Liver (tissue), 9 donors: ENCODE data around the gene TFF3. TPM values are rescaled to one million over a fixed set of nuclear protein-coding genes. Genes with fewer than 3 reads are reported as not detected.

ENCODE experiments used
- DNase-seq: peaks from one replicate; pipeline ENCODE4 v3.0.0-alpha.2; 2017; ENCODE audit warnings: low spot score
- H3K27ac ChIP-seq, 2 donors: one replicate each; pipeline ENCODE4 v1.7.0; 2013; ENCODE audit warnings: inconsistent platforms in 2 of 2, low read length in 2 of 2, control low read depth in 1 of 2, low read depth in 1 of 2, mild to moderate bottlenecking in 1 of 2
- H3K27me3 ChIP-seq, 4 donors: one replicate each; pipeline versions ENCODE4 v1.6.1 to v1.7.0; 2013; ENCODE audit warnings: low read length in 3 of 4, inconsistent platforms in 1 of 4, mild to moderate bottlenecking in 1 of 4, moderate library complexity in 1 of 4; ENCODE audit not compliant: control insufficient read depth in 4 of 4, insufficient read depth in 4 of 4
- H3K36me3 ChIP-seq, 4 donors: one replicate each; pipeline versions ENCODE4 v1.6.1 to v1.7.0; 2013; ENCODE audit warnings: low read length in 3 of 4, mild to moderate bottlenecking in 3 of 4, low read depth in 1 of 4, moderate library complexity in 1 of 4; ENCODE audit not compliant: control insufficient read depth in 4 of 4, insufficient read depth in 3 of 4
- H3K4me1 ChIP-seq, 4 donors: one replicate each; pipeline versions ENCODE4 v1.6.1 to v1.7.0; 2013; ENCODE audit warnings: low read length in 3 of 4, mild to moderate bottlenecking in 3 of 4, moderate library complexity in 1 of 4; ENCODE audit not compliant: control insufficient read depth in 4 of 4, insufficient read depth in 4 of 4
- H3K4me3 ChIP-seq, 3 donors: one replicate each; pipeline versions ENCODE4 v1.6.1 to v1.7.0; 2013; ENCODE audit warnings: low read length in 3 of 3, control low read depth in 1 of 3, low read depth in 1 of 3, mild to moderate bottlenecking in 1 of 3
- H3K9ac ChIP-seq, 2 donors: one replicate each; pipeline ENCODE4 v1.7.0; 2013; ENCODE audit warnings: low read length in 2 of 2, mild to moderate bottlenecking in 2 of 2, moderate library complexity in 2 of 2, control low read depth in 1 of 2, low read depth in 1 of 2
- H3K9me3 ChIP-seq, 4 donors: one replicate each; pipeline versions ENCODE4 v1.6.1 to v1.7.0; 2013; ENCODE audit warnings: low read length in 3 of 4; ENCODE audit not compliant: control insufficient read depth in 4 of 4
- CTCF ChIP-seq: fragments of 150-350 bp; IDR thresholded peaks from 2 replicates; pipeline ENCODE4 v1.5.1; 2017; ENCODE audit warnings: improper control_type of control experiment, low read depth, low read length; ENCODE audit not compliant: missing input control
- EGR1 ChIP-seq, 2 donors: IDR thresholded peaks; 2 replicates each; pipeline ENCODE4 v1.6.1; 2016 to 2018; ENCODE audit warnings: antibody characterized with exemption in 2 of 2, low read depth in 2 of 2
- FOXA1 ChIP-seq: IDR thresholded peaks from 2 replicates; pipeline ENCODE4 v1.6.1; 2016; ENCODE audit warnings: antibody characterized with exemption
- FOXA2 ChIP-seq: IDR thresholded peaks from 2 replicates; pipeline ENCODE4 v1.6.1; 2016; ENCODE audit warnings: antibody characterized with exemption
- GABPA ChIP-seq, 2 donors: IDR thresholded peaks in 1 of 2; conservative IDR thresholded peaks in 1 of 2; 2 replicates each; pipeline ENCODE4 v1.6.1; 2016; ENCODE audit warnings: antibody characterized with exemption in 2 of 2, mild to moderate bottlenecking in 1 of 2, moderate library complexity in 1 of 2
- HNF4A ChIP-seq, 2 donors: conservative IDR thresholded peaks; 2 replicates each; pipeline ENCODE4 v1.6.1; 2016; ENCODE audit warnings: antibody characterized with exemption in 2 of 2, mild to moderate bottlenecking in 2 of 2
- HNF4G ChIP-seq: IDR thresholded peaks from 2 replicates; pipeline ENCODE4 v1.6.1; 2016; ENCODE audit warnings: antibody characterized with exemption
- JUND ChIP-seq, 2 donors: IDR thresholded peaks; 2 replicates each; pipeline ENCODE4 v1.6.1; 2016; ENCODE audit warnings: antibody characterized with exemption in 2 of 2
- MAX ChIP-seq: IDR thresholded peaks from 2 replicates; pipeline ENCODE4 v1.6.1; 2016; ENCODE audit warnings: antibody characterized with exemption
- RAD21 ChIP-seq, 2 donors: IDR thresholded peaks; 2 replicates each; pipeline ENCODE4 v1.6.1; 2016; ENCODE audit warnings: antibody characterized with exemption in 2 of 2, mild to moderate bottlenecking in 2 of 2
- RXRA ChIP-seq, 2 donors: IDR thresholded peaks; 2 replicates each; pipeline ENCODE4 v1.6.1; 2017 to 2018; ENCODE audit warnings: antibody characterized with exemption in 2 of 2, mild to moderate bottlenecking in 1 of 2
- SP1 ChIP-seq: IDR thresholded peaks from 2 replicates; pipeline ENCODE4 v1.6.1; 2018; ENCODE audit warnings: antibody characterized with exemption, mild to moderate bottlenecking
- YY1 ChIP-seq: IDR thresholded peaks from 2 replicates; pipeline ENCODE4 v1.6.1; 2016; ENCODE audit warnings: antibody characterized with exemption, mild to moderate bottlenecking
- ZBTB33 ChIP-seq: IDR thresholded peaks from 2 replicates; pipeline ENCODE4 v1.6.1; 2016; ENCODE audit warnings: antibody characterized with exemption
- WGBS: extraction: QIAGEN DNeasy Blood & Tissue Kit; methylation state at CpG from one replicate; pipeline ENCODE4 v1.1.7; 2013; 5-methylcytosine and 5-hydroxymethylcytosine counted together
- polyA plus RNA-seq, 2 donors: library from polyadenylated mRNA; stranded (reverse) in 1 of 2; unstranded in 1 of 2; fragments of 200-250 nt in 1 of 2; fragments of >200 nt in 1 of 2; fragmentation: Nextera tagmentation in 1 of 2; extraction: Ambion mirVana in 1 of 2; gene quantifications; one replicate each; pipeline versions ENCODE4 v1.2.1 to v1.2.3, GENCODE V29; 2013 to 2015
- total RNA-seq, 2 donors: library from RNA; depleted of rRNA; stranded (reverse); fragments of >200 nt; gene quantifications; one replicate each; pipeline ENCODE4 v1.2.3, GENCODE V29; 2014
- TF ChIP-seq, protein P1 (sequence below): IDR thresholded peaks from 2 replicates; pipeline ENCODE4 v1.6.1; 2016; ENCODE audit warnings: antibody characterized with exemption, mild to moderate bottlenecking
- donor health status: healthy.
- donor health status: healthy.
- donor health status: healthy.
- donor health status: healthy.
- donor health status: healthy.

TFF3 gene
- total and polyA plus RNA-seq, 4 donors, result 0.09 to 4.1 (median 1.5) TPM

- Histone ChIP-seq H3K9ac (no peak overlapping the region), H3K27ac (no peak overlapping the region), H3K27me3 (no peaks in the 10 kb centered on the region), H3K4me1 (peaks cover 1 to 11% (median 6%) of the 10 kb centered on the region in 4 donors), H3K36me3 (no peaks in the 10 kb centered on the region), H3K4me3 (no peak overlapping the region), H3K9me3 (no peaks in the 10 kb centered on the region)
- TF ChIP-seq CTCF, result no peak
- no peak for TF ChIP-seq GABPA (IDR thresholded peaks at IDR 0.05 in 1 of 2, conservative IDR thresholded peaks at IDR 0.05 in 1 of 2)
- TF ChIP-seq MAX, result no peak
- TF ChIP-seq SP1, result no peak
- no peak for TF ChIP-seq HNF4A (conservative IDR thresholded peaks at IDR 0.05)
- TF ChIP-seq RXRA (IDR thresholded peaks at IDR 0.05), result no peak
- TF ChIP-seq FOXA2, result no peak
- no peak for TF ChIP-seq FOXA1
- no peak for TF ChIP-seq JUND (IDR thresholded peaks at IDR 0.05)
- TF ChIP-seq, protein P1, sequence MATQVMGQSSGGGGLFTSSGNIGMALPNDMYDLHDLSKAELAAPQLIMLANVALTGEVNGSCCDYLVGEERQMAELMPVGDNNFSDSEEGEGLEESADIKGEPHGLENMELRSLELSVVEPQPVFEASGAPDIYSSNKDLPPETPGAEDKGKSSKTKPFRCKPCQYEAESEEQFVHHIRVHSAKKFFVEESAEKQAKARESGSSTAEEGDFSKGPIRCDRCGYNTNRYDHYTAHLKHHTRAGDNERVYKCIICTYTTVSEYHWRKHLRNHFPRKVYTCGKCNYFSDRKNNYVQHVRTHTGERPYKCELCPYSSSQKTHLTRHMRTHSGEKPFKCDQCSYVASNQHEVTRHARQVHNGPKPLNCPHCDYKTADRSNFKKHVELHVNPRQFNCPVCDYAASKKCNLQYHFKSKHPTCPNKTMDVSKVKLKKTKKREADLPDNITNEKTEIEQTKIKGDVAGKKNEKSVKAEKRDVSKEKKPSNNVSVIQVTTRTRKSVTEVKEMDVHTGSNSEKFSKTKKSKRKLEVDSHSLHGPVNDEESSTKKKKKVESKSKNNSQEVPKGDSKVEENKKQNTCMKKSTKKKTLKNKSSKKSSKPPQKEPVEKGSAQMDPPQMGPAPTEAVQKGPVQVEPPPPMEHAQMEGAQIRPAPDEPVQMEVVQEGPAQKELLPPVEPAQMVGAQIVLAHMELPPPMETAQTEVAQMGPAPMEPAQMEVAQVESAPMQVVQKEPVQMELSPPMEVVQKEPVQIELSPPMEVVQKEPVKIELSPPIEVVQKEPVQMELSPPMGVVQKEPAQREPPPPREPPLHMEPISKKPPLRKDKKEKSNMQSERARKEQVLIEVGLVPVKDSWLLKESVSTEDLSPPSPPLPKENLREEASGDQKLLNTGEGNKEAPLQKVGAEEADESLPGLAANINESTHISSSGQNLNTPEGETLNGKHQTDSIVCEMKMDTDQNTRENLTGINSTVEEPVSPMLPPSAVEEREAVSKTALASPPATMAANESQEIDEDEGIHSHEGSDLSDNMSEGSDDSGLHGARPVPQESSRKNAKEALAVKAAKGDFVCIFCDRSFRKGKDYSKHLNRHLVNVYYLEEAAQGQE, result no peak
- no peak for TF ChIP-seq RAD21 (IDR thresholded peaks at IDR 0.05)
- TF ChIP-seq YY1, result no peak
- no peak for DNase-seq
- 93% methylated on average over 11 of the region's 11 CpGs for WGBS
These were observed 35.3 kb downstream of the TFF3 start for GRCh38 chr21:42279888-42280287.

DNA sequence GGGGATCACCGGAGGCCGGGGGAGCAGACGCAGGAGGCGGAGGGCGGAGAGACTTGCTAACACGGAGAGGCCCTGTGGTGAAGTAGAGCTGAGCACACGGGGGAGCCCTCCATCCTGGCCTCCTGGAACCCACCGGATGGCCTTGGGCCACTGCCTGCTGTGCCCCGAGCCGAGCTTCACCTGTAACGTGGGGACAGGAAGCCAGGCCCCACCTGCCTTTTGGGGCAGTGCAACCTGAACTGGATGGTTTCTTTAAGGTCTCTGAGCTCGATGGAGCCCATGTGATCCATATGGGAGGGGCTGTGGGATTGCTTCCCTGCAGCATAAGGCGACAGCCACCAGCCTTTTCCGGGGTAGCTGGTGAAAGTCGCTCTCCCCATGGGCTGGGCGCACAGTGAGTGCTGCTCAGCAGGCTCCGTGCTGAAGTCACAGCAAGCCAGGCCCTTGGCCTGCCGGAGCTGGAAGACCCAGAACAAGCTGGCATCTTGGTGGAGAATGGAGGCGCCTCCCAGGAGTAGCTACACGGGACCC, 35.8 kb downstream of the TFF3 start:
- 97% methylated on average over 20 of the region's 20 CpGs for WGBS
- TF ChIP-seq ZBTB33 (no peak), EGR1 (IDR thresholded peaks at IDR 0.05; ENCODE audit: low read depth in 2 of 2) (no peak), HNF4G (no peak)
- DNase-seq, result no peak

More for the DNA sequence above, 35.8 kb downstream of the TFF3 start:
- H3K36me3 ChIP-seq, result no peaks in the 10 kb centered on the region
- H3K9me3 ChIP-seq, result no peaks in the 10 kb centered on the region
- H3K27ac ChIP-seq, result no peak overlapping the region
- no peaks in the 10 kb centered on the region for H3K27me3 ChIP-seq
- no peak overlapping the region for H3K4me3 ChIP-seq
- peaks cover 1 to 11% (median 6%) of the 10 kb centered on the region in 4 donors for H3K4me1 ChIP-seq
- H3K9ac ChIP-seq, result no peak overlapping the region
